Tibial artery (tissue), 4 donors: ENCODE data around the gene MEF2D.

Experiments
- DNase-seq, 2 donors: peaks; one replicate each; pipeline ENCODE4 v3.0.0-alpha.2; 2019
- H3K27ac ChIP-seq, 2 donors: fragments of 200-600 bp; sonication (generic) in 1 of 2; 1 replicate in 1 of 2; 2 replicates in 1 of 2; pipeline ENCODE4 v1.5.1; 2018 to 2019; ENCODE audit warnings: mild to moderate bottlenecking in 1 of 2
- H3K27me3 ChIP-seq, 2 donors: fragments of 200-600 bp; sonication (generic) in 1 of 2; one replicate each; pipeline versions ENCODE4 v1.5.1 to v1.6.0; 2016 to 2019
- H3K36me3 ChIP-seq, 3 donors: fragments of 200-600 bp; sonication (generic) in 2 of 3; one replicate each; pipeline ENCODE4 v1.5.1; 2016 to 2019; ENCODE audit warnings: mild to moderate bottlenecking in 2 of 3
- H3K4me1 ChIP-seq, 4 donors: fragments of 200-600 bp; sonication (generic) in 2 of 4; 1 replicate in 3 of 4; 2 replicates in 1 of 4; pipeline ENCODE4 v1.5.1; 2016 to 2019
- H3K4me3 ChIP-seq, 2 donors: fragments of 200-600 bp; sonication (generic) in 1 of 2; 1 replicate in 1 of 2; 2 replicates in 1 of 2; pipeline ENCODE4 v1.5.1; 2018 to 2019; ENCODE audit warnings: mild to moderate bottlenecking in 2 of 2
- H3K9me3 ChIP-seq, 3 donors: fragments of 200-600 bp; sonication (generic) in 1 of 3; one replicate each; pipeline ENCODE4 v1.5.1; 2016 to 2019
- intact Hi-C: fragments of 100-400 bp; cut with DNase I; formaldehyde crosslinking; loops from one replicate; pipeline ENCODE4 v1.15.0; 2023; ENCODE audit warnings: low total_unique reads
- TF ChIP-seq, protein P1 (sequence below), 2 experiments: fragments of 200-600 bp in 1 of 2; fragments of 450-650 bp in 1 of 2; IDR thresholded peaks; one replicate each; pipeline ENCODE4 v1.5.1; 2017 to 2019; ENCODE audit warnings: antibody characterized with exemption in 2 of 2, mild to moderate bottlenecking in 1 of 2, moderate library complexity in 1 of 2

MEF2D gene

DNA sequence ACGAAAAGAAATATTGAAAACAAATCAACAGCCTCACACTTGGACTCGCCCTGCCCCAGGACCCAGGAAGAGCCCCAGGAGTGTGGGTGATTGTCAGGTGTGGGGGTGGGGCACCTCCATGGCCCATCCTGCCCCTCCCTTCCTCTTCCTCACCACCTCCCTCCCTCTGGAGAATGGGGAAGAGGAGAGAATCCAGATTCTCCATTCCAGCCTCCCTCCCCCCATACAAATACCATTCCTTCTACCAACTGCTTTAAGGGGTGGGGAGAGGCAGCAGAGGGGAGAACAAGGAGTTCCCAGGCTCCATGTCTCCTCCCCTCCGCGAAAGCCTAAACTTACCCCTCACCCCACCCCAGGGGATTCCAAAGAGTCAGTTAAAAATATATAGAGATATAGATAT lies 36.7 kb downstream of the MEF2D start:
- DNase-seq, result peak; percentile 48 to 88
- TF ChIP-seq, protein P1, sequence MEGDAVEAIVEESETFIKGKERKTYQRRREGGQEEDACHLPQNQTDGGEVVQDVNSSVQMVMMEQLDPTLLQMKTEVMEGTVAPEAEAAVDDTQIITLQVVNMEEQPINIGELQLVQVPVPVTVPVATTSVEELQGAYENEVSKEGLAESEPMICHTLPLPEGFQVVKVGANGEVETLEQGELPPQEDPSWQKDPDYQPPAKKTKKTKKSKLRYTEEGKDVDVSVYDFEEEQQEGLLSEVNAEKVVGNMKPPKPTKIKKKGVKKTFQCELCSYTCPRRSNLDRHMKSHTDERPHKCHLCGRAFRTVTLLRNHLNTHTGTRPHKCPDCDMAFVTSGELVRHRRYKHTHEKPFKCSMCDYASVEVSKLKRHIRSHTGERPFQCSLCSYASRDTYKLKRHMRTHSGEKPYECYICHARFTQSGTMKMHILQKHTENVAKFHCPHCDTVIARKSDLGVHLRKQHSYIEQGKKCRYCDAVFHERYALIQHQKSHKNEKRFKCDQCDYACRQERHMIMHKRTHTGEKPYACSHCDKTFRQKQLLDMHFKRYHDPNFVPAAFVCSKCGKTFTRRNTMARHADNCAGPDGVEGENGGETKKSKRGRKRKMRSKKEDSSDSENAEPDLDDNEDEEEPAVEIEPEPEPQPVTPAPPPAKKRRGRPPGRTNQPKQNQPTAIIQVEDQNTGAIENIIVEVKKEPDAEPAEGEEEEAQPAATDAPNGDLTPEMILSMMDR (IDR thresholded peaks at IDR 0.05), result no peak
- Histone ChIP-seq H3K27me3 (no peaks in the 10 kb centered on the region), H3K36me3 (peaks cover 26 to 38% (median 27%) of the 10 kb centered on the region in 3 donors), H3K4me1 (peaks cover 5 to 76% (median 62%) of the 10 kb centered on the region in 4 donors), H3K27ac (peak overlapping the region; percentile 91 to 94), H3K4me3 (peak overlapping the region in 1 of 2 donors; percentile 9), H3K9me3 (no peaks in the 10 kb centered on the region)
- intact Hi-C loops, result loop anchor here (5.0 kb wide), 1 partner anchor 38 kb away; the partner anchor contains the start of gene MEF2D

DNA sequence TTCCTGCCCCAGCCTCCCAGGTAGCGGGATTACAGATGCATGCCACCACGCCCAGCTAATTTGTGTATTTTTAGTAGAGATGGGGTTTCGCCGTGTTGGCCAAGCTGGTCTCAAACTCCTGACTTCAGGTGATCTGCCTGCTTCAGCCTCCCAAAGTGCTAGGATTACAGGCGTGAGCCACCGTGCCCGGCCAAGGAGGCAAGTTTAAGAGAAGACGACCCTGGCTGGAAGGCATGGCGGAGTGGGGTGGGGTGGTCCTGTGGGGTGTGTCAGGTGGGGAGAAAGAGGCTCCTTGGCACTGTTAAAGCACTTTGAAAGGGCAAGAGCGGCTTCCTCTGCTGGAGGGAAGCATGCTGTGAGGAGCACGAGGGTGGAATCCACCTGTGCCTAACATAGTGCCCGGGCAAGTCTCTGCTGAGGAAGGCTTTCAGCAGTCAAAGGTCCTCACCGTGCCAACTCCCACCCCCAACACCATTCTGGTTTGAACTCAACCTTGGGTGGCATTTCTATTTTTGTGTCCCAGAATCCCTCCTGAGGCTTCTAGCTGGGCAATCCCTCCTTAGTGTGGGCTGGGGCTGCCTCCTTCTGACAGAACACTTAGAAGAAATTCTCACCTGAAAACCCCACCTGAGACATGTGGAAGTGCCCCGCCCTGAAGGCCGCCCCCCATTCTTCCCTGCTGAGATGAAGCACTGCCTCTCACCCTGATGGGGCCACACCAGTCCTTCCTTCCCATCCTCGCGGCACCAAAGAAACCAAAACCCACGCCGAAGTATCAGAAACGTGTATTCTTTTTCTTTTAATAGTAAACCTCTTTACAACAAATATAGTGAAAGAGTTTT lies 37.4 kb downstream of the MEF2D start:
- H3K4me3 ChIP-seq, result no peak overlapping the region
- peaks cover 5 to 76% (median 55%) of the 10 kb centered on the region in 4 donors for H3K4me1 ChIP-seq
- H3K27me3 ChIP-seq, result no peaks in the 10 kb centered on the region
- intact Hi-C loops, result loop anchor here (5.0 kb wide), 1 partner anchor 39 kb away; the partner anchor contains the start of gene MEF2D
- no peaks in the 10 kb centered on the region for H3K9me3 ChIP-seq
- peak overlapping the region; percentile 91 to 94 for H3K27ac ChIP-seq
- TF ChIP-seq, protein P1 (IDR thresholded peaks at IDR 0.05), result no peak
- H3K36me3 ChIP-seq, result peaks cover 19 to 31% (median 20%) of the 10 kb centered on the region in 3 donors
- DNase-seq, result no peak

DNA sequence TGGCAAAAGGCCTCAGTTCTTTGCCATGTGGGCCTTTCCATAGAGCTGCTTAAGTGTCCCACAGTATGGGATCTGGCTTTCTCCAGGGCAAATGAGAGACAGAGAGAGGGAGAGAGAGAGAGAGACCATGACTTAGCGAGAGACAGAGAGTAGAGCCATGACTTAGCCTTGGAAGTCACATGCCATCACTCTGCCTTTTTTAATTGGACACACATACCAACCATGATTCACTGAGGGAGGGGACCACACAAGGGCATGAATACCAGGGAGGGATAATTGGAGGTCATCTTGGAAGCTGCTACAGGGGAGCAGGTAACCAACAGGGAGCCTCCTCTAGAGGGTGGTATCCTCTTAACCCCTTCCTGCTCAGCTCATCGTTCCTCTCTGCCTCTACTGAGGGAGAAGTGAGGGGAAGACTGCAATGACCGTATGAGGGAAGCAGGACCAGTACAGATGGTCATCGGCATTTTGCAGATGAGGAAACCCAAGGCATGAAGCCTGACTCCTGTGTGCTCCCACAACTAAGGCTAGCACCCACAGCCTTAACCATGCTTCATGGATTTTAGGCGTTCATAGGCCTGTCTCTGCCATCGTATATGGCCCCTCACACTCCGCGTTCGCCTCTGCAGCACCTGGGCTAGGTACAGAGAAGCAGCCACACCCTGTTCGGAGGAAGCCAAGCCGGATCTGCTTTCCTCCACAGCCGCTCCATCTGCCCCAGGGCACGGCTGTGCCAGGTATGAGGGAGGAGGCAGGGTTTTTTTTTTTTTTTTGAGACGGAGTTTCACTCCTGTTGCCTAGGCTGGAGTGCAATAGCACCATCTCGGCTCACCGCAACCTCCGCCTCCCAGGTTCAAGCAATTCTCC lies 38.6 kb downstream of the MEF2D start:
- H3K9me3 ChIP-seq, result no peaks in the 10 kb centered on the region
- H3K27me3 ChIP-seq, result no peaks in the 10 kb centered on the region
- no peak for DNase-seq
- H3K36me3 ChIP-seq, result peaks cover 7 to 20% (median 8%) of the 10 kb centered on the region in 3 donors
- H3K4me3 ChIP-seq, result no peak overlapping the region
- TF ChIP-seq, protein P1 (IDR thresholded peaks at IDR 0.05), result no peak
- H3K4me1 ChIP-seq, result peaks cover 5 to 73% (median 52%) of the 10 kb centered on the region in 4 donors
- peak overlapping the region; percentile 91 to 94 for H3K27ac ChIP-seq
- intact Hi-C loops, result loop anchor here (5.0 kb wide), 1 partner anchor 40 kb away; the partner anchor contains the start of gene MEF2D

DNA sequence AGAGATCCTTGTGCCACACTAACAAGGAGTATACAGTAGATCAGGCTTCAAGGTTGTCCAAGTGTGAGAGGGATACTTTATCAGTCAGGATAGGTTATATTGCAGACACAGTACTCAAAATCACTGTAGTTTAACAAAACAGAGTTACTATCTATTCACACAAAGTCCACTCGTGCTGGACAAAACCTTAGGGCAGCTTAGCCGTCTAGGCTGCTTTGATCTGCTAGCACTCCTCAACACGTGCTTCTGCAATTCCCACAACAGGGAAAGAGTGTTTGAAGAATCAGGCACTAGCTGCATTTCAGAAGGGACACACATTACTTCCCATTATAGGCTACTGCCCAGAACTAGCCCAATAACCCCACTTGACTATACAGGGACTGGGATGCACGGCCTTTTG lies 39.5 kb downstream of the MEF2D start:
- DNase-seq, result peak in 1 of 2 donors; percentile 27
- no peak overlapping the region for H3K4me3 ChIP-seq
- H3K36me3 ChIP-seq, result peaks cover 0 to 11% (median 0%) of the 10 kb centered on the region in 3 donors
- intact Hi-C loops, result loop anchor here (5.0 kb wide), 1 partner anchor 41 kb away; the partner anchor contains the start of gene MEF2D
- H3K9me3 ChIP-seq, result no peaks in the 10 kb centered on the region
- peak overlapping the region; percentile 91 to 94 for H3K27ac ChIP-seq
- TF ChIP-seq, protein P1 (IDR thresholded peaks at IDR 0.05), result no peak
- peaks cover 2 to 66% (median 43%) of the 10 kb centered on the region in 4 donors for H3K4me1 ChIP-seq
- no peaks in the 10 kb centered on the region for H3K27me3 ChIP-seq

DNA sequence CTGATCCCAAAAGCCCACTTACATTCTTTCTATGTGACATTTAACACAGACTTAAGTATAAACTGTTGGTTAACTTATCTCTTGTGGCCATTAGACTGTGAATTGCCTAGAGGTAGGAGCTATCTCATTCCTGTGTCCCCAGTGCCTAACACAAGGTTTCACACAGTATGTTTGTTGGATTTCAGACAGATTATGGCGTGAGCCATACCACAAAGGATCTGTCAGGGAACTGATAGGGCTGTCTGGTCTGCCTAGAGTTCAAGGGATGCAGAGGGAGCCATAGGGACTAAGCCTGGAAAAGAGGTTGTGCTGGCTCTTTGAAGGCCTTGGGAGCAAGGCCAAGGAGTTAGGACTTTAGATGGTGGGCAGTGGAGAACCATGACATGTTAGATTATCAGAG lies 40.0 kb downstream of the MEF2D start:
- peak overlapping the region; percentile 91 to 94 for H3K27ac ChIP-seq
- H3K4me1 ChIP-seq, result peaks cover 0 to 63% (median 37%) of the 10 kb centered on the region in 4 donors
- no peaks in the 10 kb centered on the region for H3K27me3 ChIP-seq
- intact Hi-C loops, result loop anchor here (5.0 kb wide), 1 partner anchor 42 kb away; the partner anchor contains the start of gene MEF2D
- H3K9me3 ChIP-seq, result no peaks in the 10 kb centered on the region
- H3K4me3 ChIP-seq, result no peak overlapping the region
- peaks cover 0 to 7% (median 0%) of the 10 kb centered on the region in 3 donors for H3K36me3 ChIP-seq
- DNase-seq, result no peak
- TF ChIP-seq, protein P1 (IDR thresholded peaks at IDR 0.05), result no peak
